Hematopoietic multipotent progenitor cell treated with erythropoietin and hydrocortisone succinate and interleukin-3 and kit ligand, for 17 days (in vitro differentiated cells): ENCODE results near the gene SUGP1.

Experiments
- DNase-seq: peaks from one replicate; pipeline ENCODE4 v3.0.0-alpha.2; 2015; ENCODE audit warnings: low spot score

Gene SUGP1

DNA sequence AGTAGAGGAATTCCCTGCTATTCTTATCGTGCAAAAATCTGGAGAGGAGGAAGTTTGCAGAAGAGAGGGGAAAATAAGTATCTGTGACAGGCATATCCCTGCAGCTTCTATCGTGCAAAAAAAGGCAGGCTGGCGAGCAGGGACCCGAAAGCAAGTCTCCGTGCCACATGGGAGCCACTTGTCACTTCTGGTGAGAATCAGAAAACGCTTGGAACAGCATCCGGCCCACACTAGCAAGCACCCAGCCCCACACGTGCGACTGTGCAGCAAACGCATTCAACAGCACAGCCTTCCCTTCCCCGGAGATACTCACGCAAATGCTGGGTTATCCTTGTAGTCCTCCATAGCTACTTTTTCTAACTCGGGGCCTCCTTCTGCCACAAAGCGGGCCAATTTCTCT lies 16.9 kb downstream of the SUGP1 start:
- no peak for DNase-seq

DNA sequence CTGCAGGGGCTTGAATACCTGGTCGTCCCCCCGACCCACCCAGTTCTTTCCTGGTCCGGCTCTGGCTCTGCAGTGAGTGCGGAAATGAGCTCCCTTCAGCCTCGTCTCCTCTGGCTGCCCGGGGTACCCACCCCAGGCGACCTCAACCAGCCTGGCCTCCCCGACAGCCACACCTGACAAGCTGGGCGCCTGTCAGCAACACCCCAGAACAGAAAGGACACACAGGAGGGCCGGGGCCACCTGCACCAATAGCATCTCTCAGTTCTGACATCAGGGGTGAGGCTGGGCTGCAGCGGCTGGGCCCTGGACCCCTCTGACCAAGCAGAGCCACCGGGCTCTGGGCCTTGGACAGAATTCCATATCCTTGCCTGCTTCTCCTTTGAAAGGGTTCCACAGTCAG lies 19.7 kb downstream of the SUGP1 start:
- DNase-seq = no peak

- DNase-seq = no peak
Observed at GRCh38 chr19:19297759-19298158, 22.6 kb downstream of the SUGP1 start.

DNA sequence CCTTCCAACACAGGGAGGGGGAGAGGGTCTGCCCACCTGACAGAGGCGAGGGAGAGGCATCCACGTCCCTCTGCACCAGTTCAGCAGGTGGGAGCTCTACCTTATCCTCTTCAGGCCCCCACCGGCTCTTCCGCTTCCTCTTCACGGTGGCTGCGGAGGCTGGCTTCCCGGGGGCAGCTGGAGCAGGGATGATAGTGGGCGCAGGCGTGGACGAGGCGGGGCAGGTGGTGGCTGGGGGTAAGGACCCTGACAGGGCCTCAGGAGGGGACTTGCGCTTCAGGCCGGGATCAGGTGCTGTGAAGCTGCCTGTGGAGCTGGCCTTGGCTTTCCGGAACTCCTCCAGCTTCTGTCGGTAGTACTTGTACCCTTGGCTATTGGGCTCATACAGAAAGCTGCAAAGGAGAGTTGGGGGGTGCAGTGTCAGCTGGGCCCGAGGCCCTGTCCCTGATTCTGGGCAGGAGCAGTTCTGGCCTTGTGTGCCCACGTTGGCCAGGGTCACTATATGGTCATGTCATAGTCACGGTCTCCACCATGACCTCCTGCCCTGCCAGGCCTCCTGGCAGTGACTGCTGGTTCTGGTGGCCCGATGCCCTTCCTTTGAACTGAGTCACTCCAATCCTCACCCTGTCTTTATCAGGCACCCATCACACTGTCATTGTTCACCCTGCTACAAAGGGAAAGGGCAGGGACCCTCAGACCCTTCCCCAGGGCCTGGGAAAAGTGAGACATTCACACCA lies 23.2 kb downstream of the SUGP1 start:
- no peak for DNase-seq

- DNase-seq = no peak
Observed at GRCh38 chr19:19294914-19295313, 25.4 kb downstream of the SUGP1 start.

DNA sequence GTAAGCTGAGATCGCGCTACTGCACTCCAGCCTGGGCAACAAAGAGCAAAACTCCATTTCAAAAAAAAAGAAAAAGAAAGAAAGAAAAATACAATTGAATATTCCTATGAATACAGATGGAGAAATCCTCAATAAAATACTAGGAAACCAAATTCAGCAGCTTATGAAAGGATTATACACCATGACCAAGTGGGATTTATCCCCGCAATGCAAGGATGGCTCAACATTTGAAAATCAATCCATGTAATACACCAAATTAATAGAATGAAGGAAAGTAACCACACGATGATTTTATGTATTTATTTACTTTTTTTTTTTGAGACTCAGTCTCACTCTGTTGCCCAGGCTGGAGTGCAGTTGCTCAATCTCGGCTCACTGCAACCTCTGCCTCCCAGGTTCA lies 27.7 kb downstream of the SUGP1 start:
- DNase-seq = no peak

GRCh38 chr19:19285686-19286085 lies 34.6 kb downstream of the SUGP1 start:
- DNase-seq = no peak

GRCh38 chr19:19280561-19280960 lies 39.7 kb downstream of the SUGP1 start:
- no peak for DNase-seq

DNA sequence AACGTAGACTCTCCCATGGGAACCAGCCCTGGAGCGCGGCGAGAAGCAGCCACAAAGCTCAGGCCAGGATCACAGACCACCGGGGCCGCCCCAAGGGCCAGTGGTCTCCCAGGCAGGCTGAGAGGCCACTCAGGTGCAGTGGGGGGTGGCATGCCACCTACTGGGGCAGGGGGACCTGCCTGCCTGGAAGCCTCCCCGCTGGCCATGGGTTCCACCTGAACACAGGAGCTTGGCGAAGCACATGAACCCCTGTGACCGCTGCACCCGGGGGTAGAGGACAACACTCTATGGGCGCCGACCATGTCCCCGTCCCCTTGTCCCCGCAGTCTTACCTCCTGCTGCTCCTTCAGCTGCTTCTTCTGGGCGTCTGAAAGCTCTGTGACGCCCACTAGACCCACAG lies 40.5 kb downstream of the SUGP1 start:
- no peak for DNase-seq

DNA sequence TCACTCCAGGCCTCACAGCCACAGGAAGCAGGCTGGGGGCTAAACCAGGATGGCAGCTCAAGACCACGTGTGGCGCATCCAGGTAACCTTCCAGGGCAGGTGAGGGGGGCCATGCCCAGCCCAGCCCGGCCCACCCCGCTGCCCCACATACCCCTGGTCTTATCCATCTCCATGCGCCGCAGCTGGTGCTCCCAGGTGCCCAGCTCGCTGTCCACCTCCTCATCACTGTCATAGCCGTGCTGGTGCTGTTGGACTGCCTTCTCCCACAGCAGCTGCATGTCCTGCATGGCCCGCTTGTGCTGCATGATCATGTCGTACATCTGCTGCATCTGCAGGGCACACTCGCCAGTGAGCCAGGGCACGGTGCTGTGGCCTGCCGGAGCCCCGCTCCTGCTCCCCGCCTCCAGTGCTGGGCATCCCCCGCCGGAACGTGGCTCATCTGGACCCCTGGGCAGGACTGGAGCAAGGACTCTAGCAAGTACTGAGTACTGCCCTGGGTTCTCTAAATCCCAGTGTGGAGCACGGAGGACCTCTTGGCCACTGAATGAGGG lies 41.2 kb downstream of the SUGP1 start:
- DNase-seq = no peak

DNA sequence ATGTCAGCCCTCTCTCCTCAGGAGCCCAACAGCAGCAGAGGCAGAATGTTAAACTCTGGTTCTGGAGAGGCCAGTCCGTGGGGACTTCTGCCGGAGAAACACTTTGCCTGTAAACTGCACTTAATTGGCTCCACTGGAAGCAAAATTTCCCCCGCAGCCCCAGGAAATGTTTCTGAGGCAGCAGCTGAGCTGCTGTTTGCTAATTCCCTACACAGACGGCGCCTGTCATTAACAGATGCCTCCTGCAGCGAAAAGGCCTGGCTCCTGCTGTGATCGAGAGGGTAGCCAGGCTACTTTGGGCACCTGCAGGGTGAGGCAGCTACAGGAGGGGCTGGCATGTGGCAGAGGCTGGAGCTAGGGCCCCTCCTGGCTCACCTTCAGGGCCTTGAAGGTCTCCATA lies 42.0 kb downstream of the SUGP1 start:
- DNase-seq = no peak

GRCh38 chr19:19276851-19277250 lies 43.5 kb downstream of the SUGP1 start:
- DNase-seq = no peak

GRCh38 chr19:19276386-19276785 lies 43.9 kb downstream of the SUGP1 start:
- DNase-seq = no peak

DNA sequence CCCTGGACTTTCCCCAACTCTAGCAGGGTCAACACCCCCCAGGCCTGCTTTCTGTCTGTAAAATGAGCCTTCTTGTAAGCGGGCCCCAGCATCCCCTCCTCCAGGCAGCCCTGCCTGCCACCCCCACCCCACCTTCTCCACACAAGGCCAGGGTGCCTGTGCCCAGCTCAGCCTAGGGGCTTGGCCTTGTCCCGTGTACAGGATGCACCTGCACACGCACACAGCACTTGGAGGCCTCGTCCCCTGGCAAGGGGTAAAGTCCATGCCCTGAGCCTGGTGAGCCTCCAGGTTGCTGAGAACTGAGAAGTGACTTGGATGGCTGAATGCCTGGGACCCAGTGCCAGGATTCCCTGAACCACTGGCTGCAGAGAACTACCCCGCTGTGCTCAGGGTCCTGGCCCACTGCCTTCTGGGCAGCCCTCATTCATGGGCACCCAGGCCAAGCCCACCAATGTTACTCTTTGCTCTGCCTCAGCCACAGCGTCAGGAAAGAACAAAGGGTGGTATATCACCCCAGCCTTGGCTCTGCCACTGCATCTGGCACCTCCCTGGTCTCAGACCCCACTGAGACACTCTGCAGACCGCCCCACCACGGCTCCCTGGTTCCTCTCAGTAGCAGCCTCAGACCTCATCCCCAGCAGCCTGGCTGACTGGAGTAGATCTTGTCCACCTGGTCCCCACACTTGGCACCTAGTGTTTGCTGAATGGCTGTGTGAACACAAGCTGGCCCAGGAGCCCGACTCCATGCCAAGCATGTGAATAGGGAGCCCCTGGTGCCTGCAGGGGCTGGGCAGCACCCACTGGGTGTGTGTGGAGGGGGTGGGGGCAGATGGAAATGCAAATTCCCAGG lies 45.4 kb downstream of the SUGP1 start:
- DNase-seq = no peak

DNA sequence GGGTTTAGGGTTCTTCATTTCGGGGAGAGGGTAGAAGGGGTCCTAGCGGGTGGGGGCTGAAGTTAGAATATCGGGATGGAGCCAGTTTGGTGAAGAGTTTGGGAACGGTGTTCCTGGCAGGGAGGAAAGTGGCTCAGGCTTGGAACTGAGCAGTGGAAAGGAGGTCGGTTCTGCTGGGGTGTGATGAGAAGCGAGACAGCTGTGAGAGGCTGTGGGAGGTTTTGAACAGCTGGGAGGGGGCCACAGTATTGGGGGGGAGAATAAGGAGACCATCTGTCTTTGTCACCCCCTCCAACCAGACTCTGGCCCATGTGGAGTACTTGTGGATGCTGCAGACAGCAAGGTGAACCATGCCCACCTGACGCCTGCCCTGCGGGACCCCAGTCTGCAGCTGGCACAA lies 46.2 kb downstream of the SUGP1 start:
- DNase-seq = no peak

- no peak for DNase-seq
Observed at GRCh38 chr19:19271828-19272599, 48.3 kb downstream of the SUGP1 start.

- DNase-seq = no peak
Observed at GRCh38 chr19:19270749-19271571, 49.3 kb downstream of the SUGP1 start.

DNA sequence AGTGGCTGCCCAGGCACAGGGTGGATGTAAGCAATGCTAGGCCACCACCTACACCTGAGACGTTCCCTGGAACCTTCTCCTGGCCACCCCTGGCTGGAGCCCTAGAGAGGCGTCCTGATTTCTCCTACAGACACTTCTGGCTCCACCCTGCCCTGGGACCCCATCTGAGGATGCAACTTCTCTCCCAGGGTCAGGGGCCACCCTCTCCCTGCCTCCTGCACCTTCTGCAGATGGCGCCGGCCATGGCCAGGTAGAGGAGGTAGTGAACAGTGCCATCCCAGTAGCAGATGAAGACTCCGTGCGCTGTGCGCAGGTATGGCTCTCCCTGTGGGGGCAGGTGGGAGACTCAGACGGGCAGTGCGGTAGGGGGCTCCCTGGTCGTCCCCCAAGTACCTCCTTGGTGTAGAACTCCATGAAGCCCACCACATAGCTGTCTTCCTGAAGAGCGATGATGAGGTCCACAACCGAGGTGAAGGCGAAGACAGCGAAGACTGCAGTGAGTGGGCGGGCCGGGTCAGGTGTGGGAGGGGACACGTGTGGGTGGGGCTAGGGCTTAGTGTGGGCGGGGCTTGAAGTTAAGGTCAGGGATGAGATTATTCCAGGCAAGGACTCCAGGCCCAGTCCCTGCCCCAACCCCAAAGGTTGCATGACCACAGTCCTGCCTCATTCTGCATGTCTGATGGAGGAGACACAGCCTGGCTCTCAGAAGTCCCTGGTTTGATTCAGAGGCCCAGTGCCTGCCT lies 50.2 kb downstream of the SUGP1 start:
- no peak for DNase-seq

DNA sequence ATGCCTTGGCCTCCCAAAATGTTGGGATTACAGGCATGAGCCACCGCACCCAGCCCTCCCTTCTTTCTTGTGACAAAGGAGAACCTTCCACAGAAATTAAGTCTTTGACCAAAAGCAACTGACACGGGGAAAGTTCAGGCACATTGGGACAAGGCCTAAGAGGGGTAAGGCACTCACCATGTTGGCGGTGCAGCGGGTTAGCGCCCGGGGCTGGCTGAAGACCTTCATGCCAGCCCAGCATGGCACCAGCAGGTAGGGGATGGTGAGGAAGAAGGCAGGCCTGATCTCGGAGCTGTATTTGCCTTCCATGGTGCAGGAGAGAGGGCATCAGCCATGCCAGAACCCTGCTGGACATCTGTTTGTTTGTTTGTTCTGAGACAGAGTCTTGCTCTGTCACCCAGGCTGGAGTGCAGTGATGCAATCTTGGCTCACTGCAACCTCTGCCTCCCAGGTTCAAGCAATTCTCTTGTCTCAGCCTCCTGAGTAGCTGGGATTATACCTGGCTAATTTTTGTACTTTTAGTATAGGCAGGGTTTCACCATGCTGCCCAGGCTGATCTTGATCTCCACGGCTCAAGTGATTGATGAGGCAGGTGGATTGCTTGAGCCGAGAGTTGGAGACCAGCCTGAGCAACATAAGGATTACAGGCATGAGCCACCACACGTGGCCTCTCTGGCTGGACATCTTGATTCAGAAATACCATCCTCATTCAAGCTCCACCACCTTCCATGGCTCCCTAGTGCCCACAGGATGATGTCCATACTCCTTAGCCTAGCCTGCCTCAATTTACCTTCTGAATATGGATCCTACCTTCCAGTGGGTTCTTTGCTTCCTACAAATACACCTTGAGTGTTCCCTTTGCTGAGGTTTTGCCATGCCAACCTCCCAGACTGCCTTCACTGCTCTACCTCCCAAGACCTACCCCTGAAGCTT lies 51.6 kb downstream of the SUGP1 start:
- no peak for DNase-seq

DNA sequence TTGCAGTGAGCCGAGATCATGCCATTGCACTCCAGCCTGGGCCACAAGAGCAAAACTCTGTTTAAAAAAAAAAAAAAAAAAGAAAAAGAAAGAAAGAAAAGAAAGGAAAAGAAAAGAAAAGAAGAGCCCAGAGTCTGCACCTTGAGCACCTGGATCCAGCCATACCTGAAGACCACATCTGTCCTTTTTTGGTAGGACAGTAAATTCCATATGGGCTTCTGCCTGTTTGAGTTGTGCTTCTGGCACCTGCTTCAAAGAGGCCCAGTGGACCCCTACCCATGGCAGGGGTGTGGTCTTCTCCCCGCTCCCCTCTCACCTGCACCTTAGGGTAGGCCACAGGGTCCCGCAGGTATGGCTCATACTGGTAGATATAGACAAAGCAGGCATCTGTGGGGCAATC lies 53.0 kb downstream of the SUGP1 start:
- no peak for DNase-seq
